Mammary epithelial cell (primary cell): ENCODE data around the gene BMP8A.

Source experiments
- CTCF ChIP-seq, 2 donors: IDR thresholded peaks in 1 of 2; conservative IDR thresholded peaks in 1 of 2; 2 replicates each; pipeline ENCODE4 v1.5.1; 2011 to 2012; ENCODE audit warnings: inconsistent platforms in 2 of 2, low read length in 2 of 2, mild to moderate bottlenecking in 2 of 2, control low read depth in 1 of 2, low read depth in 1 of 2; ENCODE audit not compliant: insufficient read depth in 1 of 2; ENCODE audit errors: extremely low read depth in 1 of 2
- EZH2 ChIP-seq: IDR thresholded peaks from 2 replicates; pipeline ENCODE4 v1.6.1; 2012; ENCODE audit warnings: low read length, inconsistent platforms, borderline replicate concordance

GRCh38 chr1:39452540-39452939, 38.9 kb upstream of the BMP8A start:
- TF ChIP-seq CTCF (conservative IDR thresholded peaks at IDR 0.05 in 1 of 2, IDR thresholded peaks at IDR 0.05 in 1 of 2; ENCODE audit: extremely low read depth in 1 of 2, insufficient read depth in 1 of 2, low read depth in 1 of 2, low read length in 2 of 2): no peak
- no peak for TF ChIP-seq EZH2
